Activated naive CD4-positive, alpha-beta T cell treated with anti-CD3 and anti-CD28 coated beads, Interleukin-2, amount 50 U/mL, for 24 hours (primary cell): ENCODE data around the gene WDR86.

ENCODE experiments used
- H3K27ac Mint-ChIP-seq: one replicate; pipeline ENCODE4 v1.8.0; 2021; ENCODE audit warnings: mild to moderate bottlenecking, mixed read lengths
- H3K27me3 Mint-ChIP-seq: one replicate; pipeline ENCODE4 v1.8.0; 2021; ENCODE audit warnings: mixed read lengths
- H3K36me3 Mint-ChIP-seq: one replicate; pipeline ENCODE4 v1.8.0; 2021; ENCODE audit warnings: mixed read lengths
- H3K4me1 Mint-ChIP-seq: one replicate; pipeline ENCODE4 v1.8.0; 2021; ENCODE audit warnings: mixed read lengths
- H3K4me3 Mint-ChIP-seq: one replicate; pipeline ENCODE4 v1.8.0; 2021; ENCODE audit warnings: mild to moderate bottlenecking, mixed read lengths
- H3K9me3 Mint-ChIP-seq: one replicate; pipeline ENCODE4 v1.8.0; 2021; ENCODE audit warnings: mixed read lengths

WDR86 gene

DNA sequence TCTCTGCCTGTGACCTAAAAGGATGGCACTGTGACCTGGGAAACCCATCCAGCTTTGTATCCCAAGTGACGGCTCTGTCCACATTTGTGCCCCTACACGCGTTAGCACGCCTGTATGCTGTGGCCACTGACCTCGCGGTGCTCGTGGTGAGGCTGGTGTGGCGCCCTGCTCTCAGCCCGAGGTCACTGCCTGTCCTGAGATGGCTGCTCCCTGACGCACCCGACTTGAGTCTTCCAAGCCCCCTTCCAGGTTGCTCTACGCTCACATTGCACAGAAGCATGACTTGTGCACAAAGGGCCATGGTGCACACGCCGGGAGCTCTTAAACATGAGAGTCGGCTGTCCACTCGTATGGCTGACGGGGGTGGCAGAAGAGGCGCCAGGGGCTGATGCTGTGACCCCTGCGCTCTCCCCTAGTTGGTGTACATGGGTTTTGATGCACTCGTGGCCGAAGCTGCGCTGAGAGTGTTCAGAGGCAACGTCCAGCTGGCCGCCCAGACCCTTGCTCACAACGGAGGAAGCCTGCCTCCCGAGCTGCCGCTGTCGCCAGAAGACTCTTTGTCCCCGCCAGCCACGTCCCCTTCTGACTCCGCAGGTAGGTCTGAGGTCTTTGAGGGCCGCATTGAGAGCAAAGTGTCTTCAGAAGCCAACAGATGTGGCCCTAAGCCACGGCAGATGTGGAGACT, 33.5 kb downstream of the WDR86 start:
- H3K4me1 Mint-ChIP-seq: peaks cover 4% of the 10 kb centered on the region
- peaks cover 4% of the 10 kb centered on the region for H3K36me3 Mint-ChIP-seq
- no peak overlapping the region for H3K27ac Mint-ChIP-seq
- no peaks in the 10 kb centered on the region for H3K27me3 Mint-ChIP-seq
- no peak overlapping the region for H3K4me3 Mint-ChIP-seq
- H3K9me3 Mint-ChIP-seq: no peaks in the 10 kb centered on the region

DNA sequence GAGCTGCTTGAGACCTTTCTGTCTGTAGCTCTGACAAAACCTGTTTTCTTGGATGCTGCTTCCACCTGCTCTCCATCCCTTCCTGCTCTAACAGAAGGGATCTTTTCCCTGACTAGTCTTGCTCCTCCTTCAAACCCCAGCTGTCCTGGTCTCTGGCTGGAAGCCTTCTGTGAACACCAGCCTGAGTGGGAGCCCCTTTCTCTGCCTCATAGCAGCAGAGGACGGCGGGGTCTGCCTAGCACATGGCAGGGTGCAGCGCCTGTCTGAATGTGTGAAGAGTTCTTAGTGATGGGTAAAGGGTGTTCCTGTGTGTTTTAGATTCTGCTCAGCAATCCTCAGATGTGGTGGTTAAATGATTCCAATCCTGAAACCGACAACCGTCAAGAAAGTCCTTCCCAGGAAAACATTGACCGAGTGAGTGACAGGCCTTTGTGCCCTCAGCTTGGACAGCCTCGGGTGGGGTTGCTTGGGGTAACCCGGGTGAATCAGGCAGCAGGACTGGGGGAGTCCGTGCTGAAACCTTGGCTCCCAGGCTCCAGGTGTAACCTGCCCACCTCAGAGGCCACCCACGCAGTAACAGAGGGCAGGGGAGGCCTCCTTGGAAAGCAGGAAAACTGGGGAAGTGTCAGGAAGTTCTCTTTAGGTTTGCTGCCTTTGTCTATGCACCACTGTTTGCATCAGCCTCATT, 34.2 kb downstream of the WDR86 start:
- peaks cover 5% of the 10 kb centered on the region for H3K36me3 Mint-ChIP-seq
- H3K9me3 Mint-ChIP-seq: no peaks in the 10 kb centered on the region
- H3K27ac Mint-ChIP-seq: no peak overlapping the region
- peaks cover 4% of the 10 kb centered on the region for H3K4me1 Mint-ChIP-seq
- no peaks in the 10 kb centered on the region for H3K27me3 Mint-ChIP-seq
- H3K4me3 Mint-ChIP-seq: no peak overlapping the region

DNA sequence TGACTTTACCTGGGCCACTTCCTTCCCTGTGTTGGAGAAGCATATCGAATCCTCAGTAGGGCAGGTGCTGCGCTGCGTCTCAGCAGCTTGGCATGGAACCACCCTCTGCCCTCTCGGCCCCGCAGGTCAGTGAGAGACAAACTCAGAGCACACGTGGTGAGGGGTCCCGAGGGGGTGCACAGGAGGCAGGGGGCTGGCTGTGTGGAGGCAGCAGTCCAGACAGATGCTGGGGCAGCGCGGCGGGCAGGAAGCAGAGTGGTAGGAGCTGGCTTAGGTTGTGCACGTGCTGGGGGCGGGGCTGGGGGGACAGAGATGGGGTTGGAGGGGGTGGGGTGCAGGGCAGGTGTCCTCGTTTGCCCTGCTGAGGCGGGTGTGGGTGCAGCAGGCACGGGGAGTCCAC, 35.1 kb downstream of the WDR86 start:
- H3K4me3 Mint-ChIP-seq: no peak overlapping the region
- peaks cover 8% of the 10 kb centered on the region for H3K36me3 Mint-ChIP-seq
- H3K27ac Mint-ChIP-seq: no peak overlapping the region
- H3K27me3 Mint-ChIP-seq: no peaks in the 10 kb centered on the region
- H3K4me1 Mint-ChIP-seq: peaks cover 4% of the 10 kb centered on the region
- H3K9me3 Mint-ChIP-seq: no peaks in the 10 kb centered on the region

DNA sequence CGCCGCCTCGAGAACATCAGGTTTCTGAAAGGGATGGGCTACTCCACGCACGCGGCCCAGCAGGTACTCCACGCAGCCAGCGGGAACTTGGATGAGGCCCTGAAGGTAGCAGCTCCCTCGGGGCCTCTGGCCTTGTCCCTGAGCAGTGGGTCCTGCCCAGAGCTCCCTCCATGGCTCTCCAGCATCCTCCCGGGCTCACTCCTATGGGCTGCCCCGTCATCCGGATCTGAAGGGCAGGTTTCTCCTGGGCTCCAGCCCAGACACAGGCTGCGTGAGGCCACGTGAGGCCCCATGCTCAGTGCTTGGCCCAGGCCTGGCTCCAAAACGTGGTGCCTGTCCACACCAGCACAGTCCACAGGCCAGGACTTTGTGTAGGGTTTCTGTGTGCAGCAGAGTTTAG, 35.7 kb downstream of the WDR86 start:
- Mint-ChIP-seq H3K27me3 (no peaks in the 10 kb centered on the region), H3K36me3 (peaks cover 8% of the 10 kb centered on the region), H3K4me1 (peaks cover 4% of the 10 kb centered on the region), H3K4me3 (no peak overlapping the region), H3K27ac (no peak overlapping the region), H3K9me3 (no peaks in the 10 kb centered on the region)

DNA sequence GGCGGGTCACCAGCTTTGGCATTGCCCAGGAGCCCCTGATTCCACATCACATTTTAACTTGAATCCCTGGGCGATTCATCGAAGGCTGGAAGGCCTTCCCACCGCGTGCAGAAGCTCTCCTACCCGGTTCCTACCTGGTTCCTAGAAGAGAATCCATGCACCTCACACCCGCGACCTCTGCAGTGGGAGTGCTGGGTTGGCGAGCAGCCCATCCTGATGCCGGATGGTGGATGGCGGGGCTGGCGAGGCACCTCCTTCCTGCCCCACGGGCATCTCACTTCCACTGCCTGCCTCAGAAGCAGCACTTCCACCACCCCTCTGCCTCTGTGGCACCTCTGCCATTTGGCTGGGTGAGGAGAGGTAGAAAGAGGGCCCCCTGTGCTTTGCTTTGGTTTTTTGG, 36.2 kb downstream of the WDR86 start:
- no peaks in the 10 kb centered on the region for H3K9me3 Mint-ChIP-seq
- H3K27ac Mint-ChIP-seq: no peak overlapping the region
- H3K36me3 Mint-ChIP-seq: peaks cover 8% of the 10 kb centered on the region
- no peak overlapping the region for H3K4me3 Mint-ChIP-seq
- H3K4me1 Mint-ChIP-seq: peaks cover 5% of the 10 kb centered on the region
- H3K27me3 Mint-ChIP-seq: no peaks in the 10 kb centered on the region

DNA sequence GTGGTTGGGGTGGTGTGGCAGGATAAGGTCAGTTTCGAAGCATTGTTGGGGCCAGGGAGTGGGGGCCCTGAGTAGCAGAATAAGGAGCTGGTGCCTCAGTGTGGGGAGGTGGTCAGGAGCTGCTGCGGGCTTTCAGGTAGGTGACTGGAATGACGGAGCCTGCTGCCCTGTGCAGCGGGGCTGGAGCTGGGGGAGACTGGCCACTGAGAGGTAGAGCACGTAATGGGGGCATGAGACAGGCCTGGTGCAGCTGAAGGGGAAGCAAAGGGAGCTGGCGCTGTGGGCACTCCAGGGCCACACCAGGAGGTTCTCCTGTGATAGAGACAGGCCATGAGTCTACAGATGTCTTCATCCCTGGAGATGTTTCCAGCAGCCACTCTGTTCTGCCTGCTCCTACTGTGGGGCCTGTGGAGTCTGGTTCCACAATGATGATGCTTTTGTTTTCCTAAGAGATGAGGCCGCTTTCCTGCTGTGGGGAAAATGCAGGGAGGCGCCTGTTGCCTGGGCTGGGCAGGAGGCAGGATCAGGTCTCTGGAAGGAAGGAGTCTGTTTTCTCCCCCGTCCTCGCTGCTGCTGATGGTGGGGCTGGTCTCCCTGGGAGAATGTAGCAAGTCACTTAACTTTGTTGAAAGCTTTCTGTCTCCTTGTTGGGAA, 37.1 kb downstream of the WDR86 start:
- peak overlapping the region; percentile 14 for H3K27ac Mint-ChIP-seq
- H3K9me3 Mint-ChIP-seq: no peaks in the 10 kb centered on the region
- H3K36me3 Mint-ChIP-seq: peaks cover 6% of the 10 kb centered on the region
- no peak overlapping the region for H3K4me3 Mint-ChIP-seq
- H3K27me3 Mint-ChIP-seq: no peaks in the 10 kb centered on the region
- H3K4me1 Mint-ChIP-seq: peaks cover 13% of the 10 kb centered on the region

DNA sequence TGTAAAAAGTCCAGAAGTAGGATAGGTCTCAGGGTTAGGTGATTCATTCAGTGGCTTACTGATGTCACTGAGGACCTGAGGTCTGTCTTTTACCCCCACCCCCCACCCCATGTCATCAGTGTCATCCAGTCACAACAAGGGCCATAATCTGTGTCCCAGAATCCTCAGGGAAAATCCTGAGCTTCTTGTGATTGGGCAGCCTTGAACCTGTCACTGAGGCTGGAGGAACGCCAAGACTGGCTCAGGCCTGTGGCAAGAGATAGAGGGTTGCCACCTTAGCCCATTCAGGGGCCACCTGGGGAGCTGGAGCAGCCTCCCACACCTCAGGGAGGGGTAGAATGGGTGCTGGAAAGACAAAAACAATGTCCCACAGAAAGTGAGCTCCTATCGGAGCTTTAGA, 38.6 kb downstream of the WDR86 start:
- Mint-ChIP-seq H3K9me3 (no peaks in the 10 kb centered on the region), H3K27ac (no peak overlapping the region), H3K27me3 (no peaks in the 10 kb centered on the region), H3K36me3 (peaks cover 4% of the 10 kb centered on the region), H3K4me3 (no peak overlapping the region), H3K4me1 (peaks cover 13% of the 10 kb centered on the region)

DNA sequence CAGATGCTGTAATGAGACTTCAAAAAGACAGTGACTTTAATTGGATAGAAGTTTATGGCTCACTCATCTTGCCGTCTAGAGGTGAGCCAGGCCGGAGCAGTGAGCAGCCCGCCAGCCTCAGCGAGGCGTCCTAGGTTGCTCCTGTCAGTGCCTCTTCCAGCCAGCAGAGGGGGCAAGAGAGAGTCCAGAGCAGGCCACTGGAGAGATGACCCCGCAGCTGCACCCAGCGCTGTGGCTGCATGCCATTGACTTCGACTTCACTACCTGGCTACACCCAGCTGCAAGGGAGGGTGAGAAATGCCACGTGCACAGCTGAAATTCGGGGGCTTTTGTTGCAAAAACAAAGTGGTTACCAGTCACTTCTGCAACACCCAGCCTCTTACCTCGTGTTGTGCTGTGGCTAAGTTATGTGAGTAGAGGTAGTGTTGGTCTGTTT, 41.7 kb downstream of the WDR86 start:
- no peak overlapping the region for H3K27ac Mint-ChIP-seq
- peaks cover 10% of the 10 kb centered on the region for H3K36me3 Mint-ChIP-seq
- H3K9me3 Mint-ChIP-seq: no peaks in the 10 kb centered on the region
- peaks cover 16% of the 10 kb centered on the region for H3K4me1 Mint-ChIP-seq
- H3K4me3 Mint-ChIP-seq: no peak overlapping the region
- no peaks in the 10 kb centered on the region for H3K27me3 Mint-ChIP-seq

DNA sequence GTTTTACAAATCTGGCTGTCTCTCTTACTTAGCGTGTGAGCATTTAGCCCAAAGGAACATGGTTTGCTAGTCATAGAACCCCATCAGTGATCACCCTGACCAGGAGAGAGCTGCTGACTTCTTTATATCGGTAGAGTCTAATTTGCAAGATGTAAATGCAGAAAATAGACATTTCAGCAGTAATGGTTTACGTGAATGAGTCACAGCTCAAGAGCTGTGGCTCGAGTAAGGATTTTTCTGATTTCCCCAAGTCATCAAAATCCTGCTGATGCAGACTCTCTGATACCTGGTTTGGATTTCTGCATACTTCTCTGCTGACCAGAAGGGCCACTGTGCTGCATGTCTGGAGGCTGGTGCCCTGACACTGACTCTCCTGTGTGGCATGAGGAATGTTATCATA, 42.6 kb downstream of the WDR86 start:
- H3K4me3 Mint-ChIP-seq: no peak overlapping the region
- H3K9me3 Mint-ChIP-seq: no peaks in the 10 kb centered on the region
- no peaks in the 10 kb centered on the region for H3K27me3 Mint-ChIP-seq
- H3K27ac Mint-ChIP-seq: no peak overlapping the region
- peaks cover 13% of the 10 kb centered on the region for H3K4me1 Mint-ChIP-seq
- peaks cover 19% of the 10 kb centered on the region for H3K36me3 Mint-ChIP-seq

DNA sequence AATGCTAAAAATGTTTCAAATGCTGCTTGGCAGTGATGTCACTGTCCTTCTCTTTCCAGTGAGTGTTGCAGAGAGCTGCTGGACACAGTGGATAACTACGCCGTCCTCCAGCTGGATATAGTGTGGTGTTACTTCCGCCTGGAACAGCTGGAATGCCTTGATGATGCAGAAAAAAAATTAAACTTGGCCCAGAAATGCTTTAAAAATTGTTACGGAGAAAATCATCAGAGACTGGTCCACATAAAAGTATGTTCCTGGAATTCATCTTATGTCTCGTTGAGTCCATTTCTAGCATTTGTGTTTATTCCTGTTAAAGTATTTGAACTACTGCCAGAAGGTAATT, 43.0 kb downstream of the WDR86 start:
- no peak overlapping the region for H3K27ac Mint-ChIP-seq
- H3K9me3 Mint-ChIP-seq: no peaks in the 10 kb centered on the region
- peaks cover 21% of the 10 kb centered on the region for H3K36me3 Mint-ChIP-seq
- no peaks in the 10 kb centered on the region for H3K27me3 Mint-ChIP-seq
- peaks cover 12% of the 10 kb centered on the region for H3K4me1 Mint-ChIP-seq
- no peak overlapping the region for H3K4me3 Mint-ChIP-seq

DNA sequence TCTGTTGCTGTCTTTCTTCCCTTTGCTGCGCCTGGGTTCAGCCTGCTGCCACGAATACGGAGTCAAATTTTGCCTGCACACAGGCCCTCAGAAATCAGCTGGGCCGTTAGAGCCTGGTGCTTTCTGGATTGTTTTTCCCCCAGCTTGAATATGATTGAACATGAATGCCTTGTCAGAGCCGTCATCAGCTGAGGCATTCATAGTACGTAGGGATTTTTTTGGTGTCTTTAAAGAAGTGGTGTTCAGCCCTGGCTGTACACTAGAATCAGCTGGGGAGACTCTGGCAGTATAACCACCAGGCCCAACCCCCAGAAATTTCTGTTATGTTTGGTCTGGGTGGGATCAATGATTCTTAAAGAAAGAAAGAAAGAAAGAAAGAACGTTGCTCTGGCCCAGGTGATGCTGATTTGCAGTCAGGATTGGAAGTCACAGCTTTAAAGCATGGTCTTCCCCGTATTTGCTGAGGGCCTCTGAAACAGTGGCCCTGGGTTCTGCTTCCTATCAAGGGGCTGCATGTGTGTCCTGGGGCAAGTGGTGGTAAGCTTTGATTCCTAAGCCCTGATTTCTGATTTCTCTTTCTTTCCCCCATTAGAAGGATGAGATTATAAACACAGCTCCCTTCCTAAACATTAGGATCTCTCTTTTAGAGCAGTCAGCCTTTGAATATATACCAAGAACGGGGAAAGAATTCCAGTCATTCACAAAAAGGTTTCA, 43.5 kb downstream of the WDR86 start:
- Mint-ChIP-seq H3K27ac (no peak overlapping the region), H3K4me1 (peaks cover 12% of the 10 kb centered on the region), H3K9me3 (no peaks in the 10 kb centered on the region), H3K27me3 (no peaks in the 10 kb centered on the region), H3K4me3 (no peak overlapping the region), H3K36me3 (peaks cover 21% of the 10 kb centered on the region)

DNA sequence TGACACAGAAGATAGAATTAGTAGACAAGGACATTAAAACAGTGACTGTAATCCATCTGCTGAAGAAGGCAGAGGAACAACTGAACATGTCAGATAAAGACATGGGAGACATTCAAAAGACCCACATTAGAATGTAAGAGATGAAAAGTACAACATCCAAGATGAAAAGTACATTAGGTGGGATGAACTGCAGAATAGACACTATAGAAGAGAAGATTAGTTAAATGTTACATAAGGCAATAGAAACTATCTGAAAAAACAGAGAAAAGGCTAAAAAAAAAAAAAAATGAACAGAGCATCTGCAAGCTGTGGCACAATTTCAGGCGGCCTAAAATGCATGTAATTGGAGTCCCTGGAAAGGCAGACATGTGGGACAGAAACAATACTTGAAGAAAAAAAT, 46.7 kb downstream of the WDR86 start:
- H3K27ac Mint-ChIP-seq: peak overlapping the region; percentile 37
- no peaks in the 10 kb centered on the region for H3K9me3 Mint-ChIP-seq
- no peak overlapping the region for H3K4me3 Mint-ChIP-seq
- H3K27me3 Mint-ChIP-seq: no peaks in the 10 kb centered on the region
- peaks cover 7% of the 10 kb centered on the region for H3K4me1 Mint-ChIP-seq
- H3K36me3 Mint-ChIP-seq: peaks cover 23% of the 10 kb centered on the region

DNA sequence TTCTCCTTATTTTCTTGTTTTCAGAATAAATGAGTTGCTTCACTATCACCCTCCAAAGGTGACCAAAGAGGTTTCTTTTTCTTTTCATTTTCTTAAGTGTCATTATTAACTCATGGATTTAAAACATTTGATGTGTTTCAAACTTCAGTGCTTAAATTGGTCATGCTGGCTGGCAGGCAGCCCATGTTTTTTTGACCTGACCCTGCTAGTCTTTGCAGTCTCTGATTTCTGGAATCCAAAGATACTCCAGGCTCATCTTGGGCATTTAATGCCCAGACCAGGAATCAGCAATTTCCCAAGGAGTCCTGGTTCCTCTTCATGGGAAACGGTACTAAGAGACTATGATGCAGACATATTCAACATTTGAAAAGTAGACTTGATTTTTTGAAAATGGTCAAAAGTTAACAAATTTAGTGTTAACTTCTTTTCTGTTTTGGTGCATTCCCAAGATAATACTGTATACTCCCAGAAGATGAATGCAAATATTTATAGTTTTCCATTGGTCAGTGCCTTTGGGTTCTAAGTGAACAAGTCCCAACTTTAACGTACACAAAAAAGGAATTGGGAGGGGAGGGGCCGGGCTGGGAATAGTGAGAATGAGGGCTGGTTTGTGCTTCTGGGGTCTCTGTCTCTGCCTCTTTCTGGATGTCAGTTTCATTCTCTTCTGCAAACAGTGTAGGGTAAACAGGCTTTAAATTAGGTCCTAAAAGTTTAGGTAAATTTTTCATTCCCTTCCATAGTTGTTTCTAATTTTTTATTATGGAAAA, 48.5 kb downstream of the WDR86 start:
- Mint-ChIP-seq H3K9me3 (no peaks in the 10 kb centered on the region), H3K27ac (no peak overlapping the region), H3K4me1 (peaks cover 3% of the 10 kb centered on the region), H3K27me3 (no peaks in the 10 kb centered on the region), H3K36me3 (peaks cover 24% of the 10 kb centered on the region), H3K4me3 (no peak overlapping the region)

DNA sequence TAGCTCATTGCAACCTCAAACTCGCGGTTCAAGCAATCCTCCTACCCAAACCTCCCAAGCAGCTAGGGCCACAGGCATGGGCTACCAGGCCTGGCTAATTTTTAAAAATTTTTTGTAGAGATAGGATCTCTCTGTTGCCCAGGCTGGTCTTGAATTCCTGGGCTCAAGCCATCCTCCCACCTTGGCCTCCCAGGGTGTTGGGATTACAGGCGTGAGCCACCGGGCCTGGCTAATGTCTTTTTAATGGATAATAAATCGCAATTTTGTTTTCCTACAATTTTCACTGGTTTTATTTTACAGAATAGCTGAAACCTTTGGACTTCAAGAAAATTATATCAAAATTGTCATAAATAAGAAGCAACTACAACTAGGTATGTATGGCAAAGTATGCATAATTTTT, 57.3 kb downstream of the WDR86 start:
- H3K9me3 Mint-ChIP-seq: no peaks in the 10 kb centered on the region
- H3K27me3 Mint-ChIP-seq: no peaks in the 10 kb centered on the region
- H3K27ac Mint-ChIP-seq: peak overlapping the region; percentile 95
- H3K4me1 Mint-ChIP-seq: peaks cover 67% of the 10 kb centered on the region
- H3K4me3 Mint-ChIP-seq: peak overlapping the region; percentile 11
- H3K36me3 Mint-ChIP-seq: peaks cover 12% of the 10 kb centered on the region

DNA sequence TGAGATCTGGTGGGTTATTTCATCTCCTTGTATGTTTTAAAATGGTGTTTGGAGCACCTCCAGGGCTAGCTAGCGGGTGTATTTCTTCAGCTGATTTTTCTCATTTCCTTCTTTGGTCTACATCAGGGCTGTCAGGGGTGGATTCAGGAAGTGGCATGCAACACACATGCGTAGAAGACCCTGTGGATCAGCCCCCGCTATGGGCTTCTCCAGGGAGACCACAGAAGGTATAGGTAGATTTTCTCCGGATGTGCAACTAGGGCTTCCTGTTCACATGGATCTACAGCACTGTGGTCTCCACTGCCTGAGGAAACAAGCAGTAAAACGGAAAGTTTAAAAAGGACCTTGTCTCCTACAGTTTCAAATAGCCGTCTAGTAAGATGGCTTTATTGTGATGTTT, 57.9 kb downstream of the WDR86 start:
- H3K9me3 Mint-ChIP-seq: no peaks in the 10 kb centered on the region
- H3K4me3 Mint-ChIP-seq: peak overlapping the region; percentile 79
- H3K4me1 Mint-ChIP-seq: peaks cover 67% of the 10 kb centered on the region
- H3K27me3 Mint-ChIP-seq: no peaks in the 10 kb centered on the region
- peak overlapping the region; percentile 95 for H3K27ac Mint-ChIP-seq
- peaks cover 12% of the 10 kb centered on the region for H3K36me3 Mint-ChIP-seq
